Posterior vena cava (tissue), 2 donors: ENCODE measurements around the gene COL4A1. TPM values are rescaled to one million over a fixed set of nuclear protein-coding genes. Genes with fewer than 3 reads are reported as not detected.

Experiments used
- DNase-seq: peaks from one replicate; pipeline ENCODE4 v3.0.0-alpha.2; 2020; ENCODE audit warnings: low spot score
- intact Hi-C, 2 donors: fragments of 100-400 bp; cut with DNase I; formaldehyde crosslinking; loops; one replicate each; pipeline versions ENCODE4 v1.14.1 to v1.14.2; 2022 to 2023
- total RNA-seq, 2 donors: library from RNA; stranded (reverse); fragmentation: NEBNext Ultra II Directional; extraction: Animal tissue kit (Norgen Biotek cat#: 25700); gene quantifications; one replicate each; pipeline ENCODE4 v1.2.1, GENCODE V29; 2021
- donor health status: DM: yes; HTN: yes; CAD: no.
- donor health status: DM: yes; HTN: yes; CAD: no.

COL4A1 gene
- total RNA-seq, 2 donors from 2014 or later, result 830 to 1,061 TPM

DNA sequence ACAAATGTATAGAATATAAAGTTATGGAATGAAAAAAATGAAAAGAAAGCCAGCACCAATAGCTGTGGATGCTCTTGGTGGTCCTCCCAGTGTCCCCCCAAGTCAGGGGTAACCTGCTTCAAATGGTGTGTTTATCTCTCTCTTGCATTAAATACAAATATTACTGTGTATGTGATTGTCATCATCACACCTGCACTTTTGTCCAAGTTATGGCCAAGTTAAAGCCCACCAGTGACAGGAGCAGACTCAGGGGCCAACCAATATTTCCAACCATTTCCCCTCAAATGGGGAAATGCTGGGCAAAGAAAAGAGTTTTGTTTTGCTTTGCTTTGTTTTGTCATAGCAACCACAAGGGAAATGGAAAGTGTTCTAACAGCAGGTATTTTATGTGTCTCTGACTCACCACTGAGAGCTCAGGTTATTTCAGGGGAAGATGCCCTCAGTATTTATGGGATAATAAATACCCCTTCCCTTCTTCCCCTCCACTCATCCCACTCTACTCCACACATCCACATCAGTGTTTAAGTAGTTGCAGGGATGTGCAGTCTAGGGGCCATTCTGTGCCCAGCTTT, 133.6 kb downstream of the COL4A1 start:
- DNase-seq, result no peak
- intact Hi-C loops, result no loop called here

- intact Hi-C loops, result no loop called here
- DNase-seq, result no peak
Measured at GRCh38 chr13:110170882-110171281, 136.1 kb downstream of the COL4A1 start.

- intact Hi-C loops, result no loop called here
Measured at GRCh38 chr13:110170020-110170790, 136.8 kb downstream of the COL4A1 start.

GRCh38 chr13:110168999-110169933, 137.7 kb downstream of the COL4A1 start:
- intact Hi-C loops, result no loop called here
- no peak for DNase-seq

More at GRCh38 chr13:110170020-110170790, 136.8 kb downstream of the COL4A1 start:
- no peak for DNase-seq

- intact Hi-C loops, result no loop called here
- no peak for DNase-seq
Measured at GRCh38 chr13:110166598-110166997, 140.4 kb downstream of the COL4A1 start.

DNA sequence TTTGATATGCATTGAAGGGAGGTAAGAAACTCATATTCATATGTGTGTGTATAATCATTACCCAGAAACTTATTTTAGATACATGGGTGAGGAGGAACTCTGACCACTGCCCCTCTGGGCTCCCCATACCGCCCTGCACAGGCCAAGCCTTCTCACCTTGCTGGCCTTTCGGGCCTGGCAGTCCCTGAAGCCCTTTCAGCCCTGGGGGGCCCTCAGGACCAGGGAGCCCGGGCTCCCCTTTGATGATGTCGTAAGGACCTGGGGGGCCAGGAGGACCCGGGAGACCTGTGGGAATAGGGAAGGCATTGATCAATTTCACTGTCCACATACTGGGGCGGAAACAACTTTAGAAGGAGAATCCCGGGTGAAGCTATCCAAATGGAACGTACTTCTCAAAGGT, 142.3 kb downstream of the COL4A1 start:
- no peak for DNase-seq
- intact Hi-C loops, result no loop called here

DNA sequence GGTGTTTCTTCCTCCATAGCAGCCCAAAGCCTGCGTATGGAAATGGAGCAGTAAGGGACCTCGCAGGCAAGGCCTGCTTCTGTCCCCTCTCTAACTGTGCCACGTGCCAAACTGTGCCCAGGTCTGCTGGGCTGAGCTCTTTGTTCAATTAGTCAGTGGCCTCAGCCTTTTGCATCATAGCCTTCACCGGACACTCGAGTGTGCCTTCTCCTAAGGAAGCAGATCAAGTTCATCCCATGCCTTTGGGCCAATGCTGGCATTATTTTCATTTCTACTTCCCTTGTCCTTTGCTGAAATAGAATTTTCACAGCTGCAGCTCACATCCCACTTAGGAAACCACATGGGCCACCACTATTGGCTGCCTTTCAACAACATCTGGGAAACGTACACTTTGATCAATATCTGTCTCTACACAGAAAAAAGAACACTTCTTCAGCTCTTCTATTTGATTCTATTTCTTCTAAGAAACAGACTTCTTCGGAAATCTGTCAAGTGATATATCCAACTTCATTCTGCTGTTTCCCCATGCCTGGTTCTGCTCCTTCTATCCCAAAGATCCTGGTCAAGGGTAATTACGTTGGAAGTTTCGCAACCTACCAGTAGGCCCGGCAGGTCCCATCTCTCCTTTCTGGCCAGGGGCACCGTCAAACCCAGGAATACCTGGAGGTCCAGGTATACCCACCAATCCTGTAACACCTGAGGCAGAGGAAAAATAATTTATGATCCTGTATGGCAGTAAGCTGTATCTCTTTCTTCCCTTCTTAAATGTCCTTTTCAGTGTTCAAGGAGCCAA, 143.9 kb downstream of the COL4A1 start:
- intact Hi-C loops, result no loop called here
- no peak for DNase-seq

GRCh38 chr13:110162053-110162452, 144.9 kb downstream of the COL4A1 start:
- intact Hi-C loops, result no loop called here
- DNase-seq, result no peak

- intact Hi-C loops, result no loop called here
- no peak for DNase-seq
Measured at GRCh38 chr13:110161112-110161882, 145.7 kb downstream of the COL4A1 start.

DNA sequence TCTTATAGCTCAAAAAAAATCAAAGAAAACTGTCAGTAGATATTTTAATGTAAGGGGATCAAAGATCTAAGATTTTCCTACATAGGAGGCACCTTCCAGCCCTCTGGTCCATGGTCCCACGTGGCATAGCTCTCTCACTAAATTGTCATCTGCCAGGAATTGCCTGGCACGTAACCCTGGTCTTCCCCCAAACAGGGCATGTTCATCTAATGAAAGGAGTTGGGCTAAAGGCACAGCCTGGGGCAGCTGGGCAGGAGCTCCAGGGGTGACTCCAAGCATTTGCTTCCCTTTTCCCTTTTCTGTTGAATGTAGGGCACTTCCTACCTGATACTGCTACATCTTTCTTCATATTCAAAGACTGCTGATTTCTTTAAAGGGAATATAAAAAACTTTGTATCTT, 148.7 kb downstream of the COL4A1 start:
- DNase-seq, result no peak
- intact Hi-C loops, result no loop called here

DNA sequence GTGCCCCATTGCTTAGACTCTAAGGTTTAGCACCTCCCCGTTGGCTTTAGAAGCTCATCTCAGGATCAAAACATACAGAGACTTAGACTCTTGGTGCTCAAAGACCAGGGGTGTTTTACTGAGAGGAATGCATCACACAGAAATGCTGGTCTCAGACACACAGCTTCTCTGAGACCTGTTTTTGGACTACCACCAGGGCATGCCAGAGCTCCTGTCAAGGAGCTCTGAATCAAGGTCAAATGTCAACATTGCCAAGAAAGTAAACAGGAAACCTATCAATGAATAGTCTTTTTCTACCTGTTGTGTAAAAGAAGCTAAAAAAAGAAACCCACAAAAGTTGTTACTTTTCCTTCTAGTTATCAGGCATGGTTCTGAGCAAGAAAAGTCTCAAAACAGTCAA, 149.2 kb downstream of the COL4A1 start:
- intact Hi-C loops, result no loop called here
- DNase-seq, result no peak

GRCh38 chr13:110156301-110157049, 150.5 kb downstream of the COL4A1 start:
- intact Hi-C loops, result no loop called here
- no peak for DNase-seq

DNA sequence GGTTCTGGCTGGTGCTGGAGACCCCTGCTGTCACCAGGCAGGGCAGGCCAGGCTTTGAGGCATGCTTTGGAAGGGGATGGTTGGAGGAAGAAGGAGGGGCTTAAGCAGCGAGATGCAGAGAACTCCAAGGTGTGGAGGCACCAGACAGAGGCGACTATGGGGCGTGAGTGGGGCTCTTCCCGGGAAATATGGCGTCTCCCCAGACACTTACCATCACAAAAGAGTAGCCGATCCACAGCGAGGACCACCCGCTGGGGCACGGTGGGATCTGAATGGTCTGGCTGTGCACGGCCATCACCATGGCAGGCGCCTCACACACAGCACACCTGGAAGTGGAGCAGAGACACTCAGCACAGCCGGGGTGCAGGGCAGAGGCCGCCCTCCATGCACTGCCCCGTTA, 151.9 kb downstream of the COL4A1 start:
- DNase-seq, result no peak
- intact Hi-C loops, result no loop called here

DNA sequence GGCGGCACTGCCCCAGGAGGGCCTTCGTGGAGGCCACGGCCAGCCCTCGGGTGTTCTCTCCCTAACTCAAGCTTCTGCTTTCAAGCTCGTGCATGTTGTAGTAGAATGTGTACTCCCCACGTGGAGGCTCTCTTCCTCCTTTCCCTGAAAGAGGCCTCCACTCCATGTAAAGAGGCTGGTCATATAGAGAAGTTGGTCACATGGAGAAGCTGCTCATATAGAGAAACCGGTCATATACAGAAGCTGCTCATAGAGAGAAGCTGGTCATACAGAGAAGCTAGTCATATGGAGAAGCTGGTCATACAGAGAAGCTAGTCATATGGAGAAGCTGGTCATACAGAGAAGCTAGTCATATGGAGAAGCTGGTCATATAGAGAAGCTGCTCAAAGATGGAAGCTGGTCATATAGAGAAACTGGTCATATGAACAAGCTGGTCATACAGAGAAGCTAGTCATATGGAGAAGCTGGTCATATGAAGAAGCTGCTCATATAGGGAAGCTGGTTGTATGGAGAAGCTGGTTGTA, 152.5 kb downstream of the COL4A1 start:
- no peak for DNase-seq
- intact Hi-C loops, result no loop called here

- intact Hi-C loops, result no loop called here
Measured at GRCh38 chr13:110152351-110152750, 154.6 kb downstream of the COL4A1 start.

GRCh38 chr13:110151462-110151861, 155.5 kb downstream of the COL4A1 start:
- DNase-seq, result no peak
- intact Hi-C loops, result no loop called here

More at GRCh38 chr13:110152351-110152750, 154.6 kb downstream of the COL4A1 start:
- DNase-seq, result no peak

- DNase-seq, result no peak
- intact Hi-C loops, result no loop called here
Measured at GRCh38 chr13:110150384-110151101, 156.4 kb downstream of the COL4A1 start.
